ENCODE results near the gene ZNF576.

The ZNF576 gene

GRCh38 chr19:43591904-43592772, 4.3 kb upstream of the ZNF576 start:
- H3K27me3 ChIP-seq (ENCODE audit: control insufficient read depth in 1 of 2, insufficient read depth in 2 of 2, low read length in 2 of 2), result no peaks in the 10 kb centered on the region
- H3K36me3 ChIP-seq (ENCODE audit: control insufficient read depth in 2 of 2, insufficient read depth in 2 of 2, low read length in 2 of 2), result peaks cover 22 to 26% of the 10 kb centered on the region in 2 donors
- H3K9ac ChIP-seq (ENCODE audit: low read length in 2 of 2), result no peak overlapping the region
- no peaks in the 10 kb centered on the region for H3K9me3 ChIP-seq (ENCODE audit: control insufficient read depth in 2 of 2, low read length in 2 of 2)
- H3K4me1 ChIP-seq (ENCODE audit: control insufficient read depth, insufficient read depth, low read length), result peaks cover 33% of the 10 kb centered on the region
- H3K27ac ChIP-seq (ENCODE audit: low read length), result no peak overlapping the region
- H3K4me3 ChIP-seq (ENCODE audit: low read length in 2 of 2), result no peak overlapping the region

GRCh38 chr19:43592800-43593350, 3.5 kb upstream of the ZNF576 start:
- Histone ChIP-seq H3K36me3 (ENCODE audit: control insufficient read depth in 2 of 2, insufficient read depth in 2 of 2, low read length in 2 of 2) (peaks cover 22 to 26% of the 10 kb centered on the region in 2 donors), H3K4me1 (ENCODE audit: control insufficient read depth, insufficient read depth, low read length) (peaks cover 39% of the 10 kb centered on the region), H3K27ac (ENCODE audit: low read length) (no peak overlapping the region), H3K9me3 (ENCODE audit: control insufficient read depth in 2 of 2, low read length in 2 of 2) (no peaks in the 10 kb centered on the region), H3K4me3 (ENCODE audit: low read length in 2 of 2) (no peak overlapping the region), H3K27me3 (ENCODE audit: control insufficient read depth in 1 of 2, insufficient read depth in 2 of 2, low read length in 2 of 2) (no peaks in the 10 kb centered on the region), H3K9ac (ENCODE audit: low read length in 2 of 2) (no peak overlapping the region)

GRCh38 chr19:43594081-43594697, 2.2 kb upstream of the ZNF576 start:
- H3K4me3 ChIP-seq (ENCODE audit: low read length in 2 of 2), result peak overlapping the region in 1 of 2 donors; percentile 92
- no peak overlapping the region for H3K27ac ChIP-seq (ENCODE audit: low read length)
- H3K4me1 ChIP-seq (ENCODE audit: control insufficient read depth, insufficient read depth, low read length), result peaks cover 44% of the 10 kb centered on the region
- H3K36me3 ChIP-seq (ENCODE audit: control insufficient read depth in 2 of 2, insufficient read depth in 2 of 2, low read length in 2 of 2), result peaks cover 23 to 31% of the 10 kb centered on the region in 2 donors
- no peaks in the 10 kb centered on the region for H3K27me3 ChIP-seq (ENCODE audit: control insufficient read depth in 1 of 2, insufficient read depth in 2 of 2, low read length in 2 of 2)
- H3K9ac ChIP-seq (ENCODE audit: low read length in 2 of 2), result peak overlapping the region in 1 of 2 donors; percentile 60
- H3K9me3 ChIP-seq (ENCODE audit: control insufficient read depth in 2 of 2, low read length in 2 of 2), result no peaks in the 10 kb centered on the region

GRCh38 chr19:43594710-43595604, 1.4 kb upstream of the ZNF576 start:
- Histone ChIP-seq H3K27me3 (ENCODE audit: control insufficient read depth in 1 of 2, insufficient read depth in 2 of 2, low read length in 2 of 2) (no peaks in the 10 kb centered on the region), H3K9me3 (ENCODE audit: control insufficient read depth in 2 of 2, low read length in 2 of 2) (no peaks in the 10 kb centered on the region), H3K4me3 (ENCODE audit: low read length in 2 of 2) (peak overlapping the region; percentile 77 to 92), H3K27ac (ENCODE audit: low read length) (peak overlapping the region; percentile 99), H3K4me1 (ENCODE audit: control insufficient read depth, insufficient read depth, low read length) (peaks cover 44% of the 10 kb centered on the region), H3K9ac (ENCODE audit: low read length in 2 of 2) (peak overlapping the region; percentile 83 to 86), H3K36me3 (ENCODE audit: control insufficient read depth in 2 of 2, insufficient read depth in 2 of 2, low read length in 2 of 2) (peaks cover 26 to 34% of the 10 kb centered on the region in 2 donors)

GRCh38 chr19:43595605-43595998, 793 bp upstream of the ZNF576 start:
- Histone ChIP-seq H3K9me3 (ENCODE audit: control insufficient read depth in 2 of 2, low read length in 2 of 2) (no peaks in the 10 kb centered on the region), H3K9ac (ENCODE audit: low read length in 2 of 2) (peak overlapping the region; percentile 83 to 86), H3K27me3 (ENCODE audit: control insufficient read depth in 1 of 2, insufficient read depth in 2 of 2, low read length in 2 of 2) (no peaks in the 10 kb centered on the region), H3K4me1 (ENCODE audit: control insufficient read depth, insufficient read depth, low read length) (peaks cover 44% of the 10 kb centered on the region), H3K36me3 (ENCODE audit: control insufficient read depth in 2 of 2, insufficient read depth in 2 of 2, low read length in 2 of 2) (peaks cover 23 to 35% of the 10 kb centered on the region in 2 donors), H3K27ac (ENCODE audit: low read length) (peak overlapping the region; percentile 99), H3K4me3 (ENCODE audit: low read length in 2 of 2) (peak overlapping the region; percentile 77 to 92)

- peaks cover 24 to 39% of the 10 kb centered on the region in 2 donors for H3K36me3 ChIP-seq (ENCODE audit: control insufficient read depth in 2 of 2, insufficient read depth in 2 of 2, low read length in 2 of 2)
- peak overlapping the region; percentile 92 to 94 for H3K4me3 ChIP-seq (ENCODE audit: low read length in 2 of 2)
- H3K27me3 ChIP-seq (ENCODE audit: control insufficient read depth in 1 of 2, insufficient read depth in 2 of 2, low read length in 2 of 2), result no peaks in the 10 kb centered on the region
- H3K4me1 ChIP-seq (ENCODE audit: control insufficient read depth, insufficient read depth, low read length), result peaks cover 44% of the 10 kb centered on the region
- no peaks in the 10 kb centered on the region for H3K9me3 ChIP-seq (ENCODE audit: control insufficient read depth in 2 of 2, low read length in 2 of 2)
- H3K9ac ChIP-seq (ENCODE audit: low read length in 2 of 2), result peak overlapping the region; percentile 98 to 99
- H3K27ac ChIP-seq (ENCODE audit: low read length), result peak overlapping the region; percentile 99
Measured at GRCh38 chr19:43596842-43597461, 557 bp downstream of the ZNF576 start.

GRCh38 chr19:43597876-43598275, 1.5 kb downstream of the ZNF576 start:
- H3K9me3 ChIP-seq (ENCODE audit: control insufficient read depth in 2 of 2, low read length in 2 of 2), result no peaks in the 10 kb centered on the region

GRCh38 chr19:43598445-43599240, 2.2 kb downstream of the ZNF576 start:
- H3K4me1 ChIP-seq (ENCODE audit: control insufficient read depth, insufficient read depth, low read length), result peaks cover 39% of the 10 kb centered on the region
- no peaks in the 10 kb centered on the region for H3K9me3 ChIP-seq (ENCODE audit: control insufficient read depth in 2 of 2, low read length in 2 of 2)
- no peak overlapping the region for H3K27ac ChIP-seq (ENCODE audit: low read length)
- no peak overlapping the region for H3K4me3 ChIP-seq (ENCODE audit: low read length in 2 of 2)
- H3K9ac ChIP-seq (ENCODE audit: low read length in 2 of 2), result no peak overlapping the region
- H3K36me3 ChIP-seq (ENCODE audit: control insufficient read depth in 2 of 2, insufficient read depth in 2 of 2, low read length in 2 of 2), result peaks cover 17 to 30% of the 10 kb centered on the region in 2 donors
- no peaks in the 10 kb centered on the region for H3K27me3 ChIP-seq (ENCODE audit: control insufficient read depth in 1 of 2, insufficient read depth in 2 of 2, low read length in 2 of 2)

More at GRCh38 chr19:43597876-43598275, 1.5 kb downstream of the ZNF576 start:
- H3K27me3 ChIP-seq (ENCODE audit: control insufficient read depth in 1 of 2, insufficient read depth in 2 of 2, low read length in 2 of 2), result no peaks in the 10 kb centered on the region
- peaks cover 21 to 37% of the 10 kb centered on the region in 2 donors for H3K36me3 ChIP-seq (ENCODE audit: control insufficient read depth in 2 of 2, insufficient read depth in 2 of 2, low read length in 2 of 2)
- peak overlapping the region; percentile 42 to 98 for H3K9ac ChIP-seq (ENCODE audit: low read length in 2 of 2)
- H3K27ac ChIP-seq (ENCODE audit: low read length), result peak overlapping the region; percentile 99
- H3K4me3 ChIP-seq (ENCODE audit: low read length in 2 of 2), result peak overlapping the region in 1 of 2 donors; percentile 92
- H3K4me1 ChIP-seq (ENCODE audit: control insufficient read depth, insufficient read depth, low read length), result peaks cover 44% of the 10 kb centered on the region

GRCh38 chr19:43599635-43600295, 3.4 kb downstream of the ZNF576 start:
- H3K9me3 ChIP-seq (ENCODE audit: control insufficient read depth in 2 of 2, low read length in 2 of 2), result no peaks in the 10 kb centered on the region
- H3K36me3 ChIP-seq (ENCODE audit: control insufficient read depth in 2 of 2, insufficient read depth in 2 of 2, low read length in 2 of 2), result peaks cover 13 to 30% of the 10 kb centered on the region in 2 donors
- H3K27ac ChIP-seq (ENCODE audit: low read length), result no peak overlapping the region
- H3K4me1 ChIP-seq (ENCODE audit: control insufficient read depth, insufficient read depth, low read length), result peaks cover 28% of the 10 kb centered on the region
- no peaks in the 10 kb centered on the region for H3K27me3 ChIP-seq (ENCODE audit: control insufficient read depth in 1 of 2, insufficient read depth in 2 of 2, low read length in 2 of 2)
- no peak overlapping the region for H3K9ac ChIP-seq (ENCODE audit: low read length in 2 of 2)
- H3K4me3 ChIP-seq (ENCODE audit: low read length in 2 of 2), result no peak overlapping the region
